GM19023 (cell line): ENCODE results near the gene ANKFY1.
"Not testable (repeated sequence)": the region's sequence is repeated elsewhere in the genome, so short reads cannot be mapped to it uniquely, and the experiment has no call there.

Source experiments
- ATAC-seq: cut with Tn5 transposase; IDR thresholded peaks from one replicate; pipeline ENCODE4 v1.9.1; 2021; ENCODE audit warnings: mild to moderate bottlenecking, moderate library complexity; ENCODE audit not compliant: unreplicated experiment

Gene ANKFY1

GRCh38 chr17:4220655-4221054 is 43.1 kb downstream of the ANKFY1 start:
- no peak for ATAC-seq

- ATAC-seq, result no peak
Measured at GRCh38 chr17:4219241-4219640, 44.5 kb downstream of the ANKFY1 start.

- ATAC-seq, result no peak
Measured at GRCh38 chr17:4215882-4216570, 47.8 kb downstream of the ANKFY1 start.

DNA sequence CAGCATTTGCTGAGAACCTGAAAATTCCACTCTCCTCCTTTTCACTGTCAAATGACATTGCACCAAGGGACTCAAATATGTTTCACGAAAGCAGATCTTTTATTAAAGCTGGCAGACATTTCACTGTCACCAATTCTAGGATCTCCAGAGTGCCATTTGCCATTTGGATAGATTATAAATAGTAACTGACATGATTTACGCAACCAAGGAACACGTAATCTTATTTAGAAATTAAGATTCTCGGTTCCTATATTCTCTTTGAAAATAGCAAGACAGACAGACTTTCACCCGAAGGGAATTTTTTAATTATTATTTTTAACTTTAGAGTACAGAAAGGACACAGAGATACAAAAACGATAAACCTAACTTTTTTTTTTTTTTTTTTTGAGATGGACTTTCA is 49.6 kb downstream of the ANKFY1 start:
- no peak for ATAC-seq

DNA sequence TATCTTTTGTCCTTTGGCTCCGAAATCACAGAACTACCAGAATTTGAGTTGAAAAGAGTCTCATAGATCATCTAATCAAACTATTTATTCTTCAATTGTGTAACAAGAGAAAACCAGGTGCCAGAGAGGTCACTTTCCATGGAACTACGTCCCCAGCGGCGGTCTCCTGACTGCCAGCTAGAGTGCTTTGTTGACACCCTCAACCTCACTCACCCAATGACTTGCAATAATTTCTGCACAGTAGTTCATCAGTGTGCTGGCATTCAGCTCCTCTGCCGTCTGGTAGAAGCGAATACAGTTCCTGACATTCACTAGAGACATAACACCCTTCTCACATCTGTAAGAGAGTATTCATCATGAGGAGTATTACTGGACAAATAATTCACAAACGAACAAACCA is 54.2 kb downstream of the ANKFY1 start:
- ATAC-seq, result no peak

DNA sequence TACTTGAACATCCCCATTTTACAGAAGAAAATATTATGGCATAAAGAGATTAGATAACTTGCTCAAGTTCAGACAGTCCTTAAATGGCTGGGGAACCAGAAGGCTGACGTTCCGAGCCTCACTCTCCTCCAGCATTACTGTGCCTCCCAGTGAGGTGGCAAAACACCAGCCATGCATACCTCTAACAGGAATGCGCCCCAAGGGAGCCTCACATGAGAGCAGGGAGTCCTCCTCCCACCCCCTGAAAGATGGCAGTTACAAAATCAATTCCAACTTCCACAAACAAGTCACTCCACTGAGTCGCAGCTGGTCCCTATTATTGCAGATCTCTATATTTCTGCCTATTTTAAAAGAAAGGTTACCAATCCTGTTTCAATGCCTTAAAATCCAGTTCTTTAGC is 55.5 kb downstream of the ANKFY1 start:
- ATAC-seq, result no peak

DNA sequence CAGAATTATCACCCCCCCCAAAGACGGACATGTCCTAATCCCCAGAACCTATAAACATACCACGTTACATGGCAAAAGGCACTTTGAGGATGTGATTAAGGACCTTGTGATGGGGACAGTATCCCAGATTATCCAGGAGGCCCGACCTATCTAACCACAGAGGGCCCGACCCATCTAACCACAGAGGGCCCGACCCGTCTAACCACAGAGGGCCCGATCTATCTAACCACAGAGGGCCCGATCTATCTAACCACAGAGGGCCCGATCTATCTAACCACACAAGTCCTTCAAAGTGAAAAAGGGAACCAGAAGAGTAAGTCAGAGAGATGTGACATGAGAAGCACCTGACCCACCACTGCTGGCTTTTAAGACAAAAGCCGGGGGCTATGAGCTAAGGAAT is 56.8 kb downstream of the ANKFY1 start:
- no peak for ATAC-seq

GRCh38 chr17:4205917-4206316 is 57.9 kb downstream of the ANKFY1 start:
- no peak for ATAC-seq

- no peak for ATAC-seq
Measured at GRCh38 chr17:4204710-4205173, 59.0 kb downstream of the ANKFY1 start.

- no peak for ATAC-seq
Measured at GRCh38 chr17:4204190-4204589, 59.6 kb downstream of the ANKFY1 start.

GRCh38 chr17:4201226-4201625 is 62.6 kb downstream of the ANKFY1 start:
- no peak for ATAC-seq

DNA sequence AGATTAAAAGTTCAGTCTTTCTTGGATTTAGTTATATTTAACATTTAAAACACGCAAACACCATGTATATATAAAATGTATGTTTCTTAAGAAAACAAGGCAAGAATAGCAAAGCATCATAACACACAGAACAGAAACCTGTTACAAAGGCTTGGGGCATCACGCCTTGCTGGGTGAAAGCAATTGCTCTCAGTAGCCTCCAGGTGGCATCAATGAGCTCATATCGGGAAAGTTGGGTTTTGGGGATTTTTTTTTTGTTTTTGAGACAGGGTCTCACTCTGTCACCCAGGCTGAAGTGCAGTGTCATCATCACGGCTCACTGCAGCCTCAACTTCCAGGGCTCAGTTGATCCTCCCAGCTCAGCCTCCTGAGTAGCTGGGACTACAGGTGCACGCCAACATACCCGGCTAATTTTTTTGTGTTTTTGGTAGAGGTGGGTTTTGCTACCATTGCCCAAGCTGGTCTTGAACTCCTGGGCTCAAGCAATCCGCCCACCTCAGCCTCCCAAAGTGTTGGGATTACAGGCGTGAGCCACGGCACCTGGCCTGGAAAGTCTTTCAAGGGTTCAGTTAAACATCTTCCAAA is 63.9 kb downstream of the ANKFY1 start:
- no peak for ATAC-seq

GRCh38 chr17:4198995-4199394 is 64.8 kb downstream of the ANKFY1 start:
- ATAC-seq, result no peak

DNA sequence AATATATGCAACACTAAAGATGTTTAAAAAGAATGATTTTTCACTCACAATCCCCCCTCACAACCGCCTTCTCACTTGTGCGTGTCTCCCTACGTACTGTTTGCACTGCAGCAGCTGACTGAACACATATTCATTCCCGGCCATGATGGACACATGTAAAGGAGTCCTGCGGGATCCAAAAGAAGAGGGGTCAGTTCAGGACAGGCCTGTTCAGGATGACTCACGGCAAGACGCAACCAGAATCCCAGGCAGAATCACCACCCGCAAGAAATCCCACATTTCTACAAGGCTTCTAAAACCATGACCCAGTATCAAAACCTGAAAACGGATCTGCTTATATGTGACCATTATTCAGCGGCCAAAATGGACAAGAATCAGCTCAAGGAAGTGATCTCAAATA is 68.5 kb downstream of the ANKFY1 start:
- no peak for ATAC-seq

DNA sequence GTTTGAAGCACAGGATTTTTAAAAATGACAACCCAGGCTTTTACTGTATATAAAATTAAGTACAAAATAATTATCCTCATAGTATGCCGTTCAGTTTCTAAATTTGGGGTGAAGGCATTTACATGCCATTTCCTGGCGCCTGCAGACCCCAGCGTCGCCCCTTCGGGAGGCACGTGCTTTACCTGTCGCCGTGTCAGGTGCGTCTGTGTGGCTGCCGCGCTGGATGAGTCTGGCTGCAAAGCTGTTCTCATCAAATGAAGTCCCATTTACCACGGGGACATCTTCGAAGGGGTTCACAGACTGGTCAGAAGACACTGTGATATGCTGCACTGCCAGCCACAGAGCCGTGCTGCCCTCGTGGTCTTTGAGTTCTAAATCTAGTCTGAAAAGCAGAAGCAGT is 69.0 kb downstream of the ANKFY1 start:
- no peak for ATAC-seq

DNA sequence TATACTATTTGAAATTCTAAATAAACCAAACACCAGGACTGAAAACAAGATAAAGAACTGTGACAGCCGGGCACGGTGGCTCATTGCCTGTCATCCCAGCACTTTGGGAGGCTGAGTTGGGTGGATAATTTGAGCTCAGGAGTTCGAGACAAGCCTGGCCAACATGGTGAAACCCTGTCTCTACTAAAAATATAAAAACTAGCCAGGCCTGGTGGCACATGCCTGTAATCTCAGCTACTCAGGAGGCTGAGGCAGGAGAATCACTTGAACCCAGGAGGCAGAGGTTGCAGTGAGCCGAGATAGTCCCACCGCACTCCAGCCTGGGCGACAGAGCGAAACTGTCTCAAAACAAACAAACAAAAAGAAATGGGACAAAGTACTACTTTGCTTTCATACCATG is 73.0 kb downstream of the ANKFY1 start:
- ATAC-seq, result not testable (repeated sequence)

DNA sequence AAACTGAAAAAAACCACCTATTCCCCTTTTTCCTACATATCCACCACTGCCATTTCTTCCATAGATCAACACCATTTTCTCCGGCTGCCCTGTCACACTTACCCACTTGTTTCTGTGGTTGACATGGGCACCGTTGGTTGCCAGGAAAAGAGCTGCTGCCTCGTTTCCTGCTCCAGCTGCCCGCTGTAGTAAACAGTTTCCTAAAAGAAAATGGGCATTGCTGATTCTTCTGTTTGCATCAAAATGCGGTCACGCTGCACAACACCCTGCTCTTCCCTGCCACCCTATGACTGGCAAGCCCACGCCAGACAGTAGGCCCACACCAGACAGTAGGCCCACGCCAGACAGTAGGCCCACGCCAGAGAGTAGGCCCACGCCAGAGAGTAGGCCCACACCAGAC is 74.5 kb downstream of the ANKFY1 start:
- ATAC-seq, result no peak

DNA sequence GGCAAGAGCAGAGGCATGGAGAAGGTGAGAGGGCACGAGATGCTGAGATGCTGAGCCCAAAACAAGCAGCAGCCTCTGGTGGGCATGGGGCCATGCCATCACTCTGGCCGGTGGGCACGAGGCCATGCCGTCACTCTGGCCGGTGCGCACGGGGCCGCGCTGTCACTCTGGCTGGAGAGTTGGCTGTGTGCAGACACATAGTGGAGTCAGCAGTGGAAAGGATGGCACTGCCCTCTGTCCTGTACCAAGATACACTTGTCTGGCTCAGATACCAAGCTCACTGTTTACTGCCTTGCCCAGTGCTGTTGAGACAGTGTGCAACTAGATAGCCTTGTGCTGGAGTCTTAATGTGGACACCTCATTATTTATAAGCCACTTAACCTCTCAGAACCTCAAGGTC is 75.7 kb downstream of the ANKFY1 start:
- ATAC-seq, result no peak

DNA sequence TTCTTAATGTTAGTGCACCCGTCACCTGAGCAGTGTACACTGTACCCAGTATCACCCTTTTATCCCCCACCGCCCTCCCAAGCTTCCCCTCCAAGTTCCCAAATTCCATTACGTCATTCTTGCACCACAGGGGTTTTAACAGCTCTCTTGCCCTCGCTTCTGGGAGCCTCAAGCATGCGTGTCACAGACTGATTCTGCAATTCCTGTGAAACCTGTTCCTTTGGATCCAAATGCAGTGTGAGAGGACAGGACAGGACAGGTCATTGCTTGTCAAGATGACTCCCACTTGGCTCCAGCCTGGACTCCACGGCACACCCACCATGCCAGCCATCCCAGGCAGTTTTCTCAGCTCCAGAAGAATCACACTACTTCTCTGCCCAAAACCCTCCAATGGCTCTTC is 76.7 kb downstream of the ANKFY1 start:
- no peak for ATAC-seq

DNA sequence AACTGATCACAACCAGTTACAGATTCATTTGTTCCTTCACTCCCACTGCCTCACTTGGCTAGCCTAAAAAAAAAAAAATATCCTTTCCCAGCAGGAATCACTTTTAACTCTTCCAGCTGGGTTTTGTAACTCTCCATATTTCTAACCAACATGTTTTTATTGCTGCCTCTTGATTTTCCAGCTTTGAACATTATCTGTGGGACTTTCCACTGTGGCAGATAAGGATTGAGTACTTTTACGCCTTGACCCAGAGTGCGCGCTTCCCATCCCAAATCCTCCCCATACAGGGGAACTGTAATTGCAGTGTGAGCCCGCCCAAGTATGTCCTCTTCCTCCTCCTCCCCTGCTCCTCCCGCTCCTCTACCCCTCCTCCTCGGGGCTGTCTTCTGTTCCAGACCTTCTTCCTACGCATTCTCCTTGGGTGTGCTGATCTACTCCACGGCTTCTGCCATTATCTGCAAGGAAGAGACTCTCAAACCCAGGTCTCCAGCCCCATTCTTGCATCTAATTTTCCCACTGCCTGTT is 77.4 kb downstream of the ANKFY1 start:
- no peak for ATAC-seq

- no peak for ATAC-seq
Measured at GRCh38 chr17:4185656-4186055, 78.1 kb downstream of the ANKFY1 start.

DNA sequence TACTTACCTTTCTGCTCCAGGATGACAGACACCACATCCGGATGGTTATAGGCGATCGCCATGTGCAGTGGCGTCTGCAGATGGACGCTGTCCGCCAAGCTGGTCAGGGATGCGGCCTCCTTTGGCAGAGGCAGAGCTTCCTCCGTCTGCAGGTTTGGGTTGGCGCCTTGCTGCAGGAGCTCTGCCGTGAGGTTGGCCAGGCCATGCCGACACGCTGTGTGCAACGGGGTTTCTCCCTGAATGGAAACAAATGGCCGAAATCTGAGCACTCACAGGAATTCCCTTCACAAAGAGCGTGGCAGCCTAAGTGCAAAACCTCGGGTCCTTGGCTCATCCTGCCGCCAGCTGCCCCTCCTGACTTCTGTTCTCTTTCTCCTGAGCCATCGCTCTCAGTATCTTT is 79.0 kb downstream of the ANKFY1 start:
- ATAC-seq, result no peak

- no peak for ATAC-seq
Measured at GRCh38 chr17:4182043-4182442, 81.7 kb downstream of the ANKFY1 start.
